Motor neuron (in vitro differentiated cells): Measurements from ENCODE around the gene ARID1B. TPM values are rescaled to one million over a fixed set of nuclear protein-coding genes. Genes with fewer than 3 reads are reported as not detected.

ENCODE experiments used
- ATAC-seq, 8 experiments: fragments of 200-7000 bp; cut with Tn5 transposase; replicated peaks in 6 of 8; 2 replicates each; pipeline ENCODE4 v1.8.0; 2021; ENCODE audit warnings: mild to moderate bottlenecking in 8 of 8, moderate library complexity in 8 of 8
- H3K27ac ChIP-seq, 2 donors: fragments of 250-450 bp; sonication (Bioruptor Pico); 2 replicates each; pipeline ENCODE4 v1.9.0; 2021; ENCODE audit warnings: antibody characterized with exemption in 2 of 2, mild to moderate bottlenecking in 2 of 2, moderate library complexity in 1 of 2
- H3K4me1 ChIP-seq, 2 donors: fragments of 250-450 bp; sonication (Bioruptor Pico); replicated peaks in 1 of 2; 2 replicates each; pipeline ENCODE4 v1.6.1; 2021; ENCODE audit warnings: antibody characterized with exemption in 2 of 2, mild to moderate bottlenecking in 2 of 2, moderate library complexity in 1 of 2
- H3K4me3 ChIP-seq, 5 donors: fragments of 250-450 bp; sonication (Bioruptor Pico); 2 replicates each; pipeline ENCODE4 v1.9.0; 2021; ENCODE audit warnings: antibody characterized with exemption in 5 of 5, mild to moderate bottlenecking in 5 of 5, moderate library complexity in 4 of 5
- WGBS, 10 experiments: fragments of 450-650 bp; shearing (Covaris generic); methylation state at CpG; one replicate each; pipeline ENCODE4 v1.0.0; 2022; 5-methylcytosine and 5-hydroxymethylcytosine counted together
- in situ Hi-C, 9 experiments: fragments of 400-800 bp; cut with MboI; loops; one replicate each; pipeline ENCODE4 v1.15.0; 2021; ENCODE audit warnings: low sequenced_read_pairs in 9 of 9, low pct_unique_long_range_greater_than_20kb in 2 of 9; ENCODE audit not compliant: unreplicated experiment in 9 of 9
- total RNA-seq, 8 experiments: library from RNA; unstranded; fragments of 300-600 nt; gene quantifications; 2 replicates each; pipeline versions ENCODE4 v1.2.3 to v1.2.4, GENCODE V29; 2022

Gene ARID1B
- total RNA-seq, 8 experiments from 2014 or later: 35.8 to 165 (median 54.9) TPM

GRCh38 chr6:156787569-156788492 lies 10.7 kb downstream of the ARID1B start:
- no peak overlapping the region for H3K27ac ChIP-seq
- WGBS, 10 experiments: 68 to 100% (median 84%) methylated on average over 2 to 4 of the region's 5 CpGs; no CpG with 5 or more reads in 1 of the 10 experiments
- ATAC-seq: peak in 1 of 8 experiments; percentile 42
- H3K4me3 ChIP-seq: no peak overlapping the region
- in situ Hi-C loops: loop anchor here in 2 of 9 experiments (25.0 kb wide), 3 partner anchors 149 to 249 kb away; no protein-coding TSS in a partner anchor
- H3K4me1 ChIP-seq: peaks cover 27 to 49% of the 10 kb centered on the region in 2 donors

- in situ Hi-C loops: loop anchor here in 2 of 9 experiments (25.0 kb wide), 3 partner anchors 148 to 248 kb away; no protein-coding TSS in a partner anchor
- H3K4me1 ChIP-seq: peaks cover 20 to 43% of the 10 kb centered on the region in 2 donors
- WGBS, 10 experiments: 35 to 90% (median 61%) methylated on average over 1 to 7 of the region's 7 CpGs
- H3K4me3 ChIP-seq: no peak overlapping the region
- no peak for ATAC-seq
- no peak overlapping the region for H3K27ac ChIP-seq
Measured at GRCh38 chr6:156789081-156789943, 12.1 kb downstream of the ARID1B start.

- no peak for ATAC-seq
- H3K27ac ChIP-seq: no peak overlapping the region
- 70 to 100% (median 92%) methylated on average over 1 to 3 of the region's 3 CpGs; no CpG with 5 or more reads in 1 of the 10 experiments for WGBS, 10 experiments
- H3K4me3 ChIP-seq: no peak overlapping the region
- peaks cover 20 to 51% of the 10 kb centered on the region in 2 donors for H3K4me1 ChIP-seq
- in situ Hi-C loops: loop anchor here in 2 of 9 experiments (25.0 kb wide), 3 partner anchors 146 to 246 kb away; no protein-coding TSS in a partner anchor
Measured at GRCh38 chr6:156790711-156791319, 13.6 kb downstream of the ARID1B start.

GRCh38 chr6:156791320-156791850 lies 14.2 kb downstream of the ARID1B start:
- 0 to 60% (median 9%) methylated on average over 1 to 10 of the region's 10 CpGs for WGBS, 10 experiments
- no peak overlapping the region for H3K27ac ChIP-seq
- H3K4me1 ChIP-seq: peaks cover 20 to 57% of the 10 kb centered on the region in 2 donors
- peak overlapping the region in 1 of 5 donors; percentile 16 for H3K4me3 ChIP-seq
- peak in 7 of 8 experiments; percentile 53 to 78 (median 76) for ATAC-seq
- in situ Hi-C loops: loop anchor here in 2 of 9 experiments (25.0 kb wide), 3 partner anchors 146 to 246 kb away; no protein-coding TSS in a partner anchor

- Histone ChIP-seq H3K4me1 (peaks cover 23 to 59% of the 10 kb centered on the region in 2 donors), H3K4me3 (no peak overlapping the region), H3K27ac (peak overlapping the region in 1 of 2 donors; percentile 17)
- in situ Hi-C loops: loop anchor here in 2 of 9 experiments (25.0 kb wide), 3 partner anchors 144 to 244 kb away; no protein-coding TSS in a partner anchor
- peak in 1 of 8 experiments; percentile 32 for ATAC-seq
- 60 to 100% (median 100%) methylated on average over 1 to 3 of the region's 6 CpGs; no CpG with 5 or more reads in 5 of the 10 experiments for WGBS, 10 experiments
Measured at GRCh38 chr6:156793200-156793599, 16.0 kb downstream of the ARID1B start.

GRCh38 chr6:156794546-156795354 lies 17.6 kb downstream of the ARID1B start:
- 30 to 95% (median 77%) methylated on average over 4 to 11 of the region's 14 CpGs for WGBS, 10 experiments
- Histone ChIP-seq H3K4me1 (peaks cover 16 to 54% of the 10 kb centered on the region in 2 donors), H3K27ac (no peak overlapping the region), H3K4me3 (no peak overlapping the region)
- in situ Hi-C loops: loop anchor here in 2 of 9 experiments (25.0 kb wide), 3 partner anchors 143 to 243 kb away; no protein-coding TSS in a partner anchor
- peak in 4 of 8 experiments; percentile 26 to 48 (median 33) for ATAC-seq

- H3K27ac ChIP-seq: no peak overlapping the region
- in situ Hi-C loops: loop anchor here in 2 of 9 experiments (25.0 kb wide), 3 partner anchors 141 to 241 kb away; no protein-coding TSS in a partner anchor
- no peak overlapping the region for H3K4me3 ChIP-seq
- peak in 5 of 8 experiments; percentile 26 to 58 (median 35) for ATAC-seq
- 41 to 96% (median 55%) methylated on average over 3 to 5 of the region's 9 CpGs; no CpG with 5 or more reads in 3 of the 10 experiments for WGBS, 10 experiments
- H3K4me1 ChIP-seq: peaks cover 12 to 45% of the 10 kb centered on the region in 2 donors
Measured at GRCh38 chr6:156795825-156796224, 18.6 kb downstream of the ARID1B start.

- WGBS, 10 experiments: 80 to 100% (median 90%) methylated on average over 1 to 2 of the region's 3 CpGs; no CpG with 5 or more reads in 6 of the 10 experiments
- Histone ChIP-seq H3K27ac (no peak overlapping the region), H3K4me3 (no peak overlapping the region), H3K4me1 (peaks cover 8 to 42% of the 10 kb centered on the region in 2 donors)
- in situ Hi-C loops: loop anchor here in 2 of 9 experiments (25.0 kb wide), 3 partner anchors 141 to 241 kb away; no protein-coding TSS in a partner anchor
- peak in 1 of 8 experiments; percentile 7 for ATAC-seq
Measured at GRCh38 chr6:156796627-156797026, 19.4 kb downstream of the ARID1B start.

- H3K4me3 ChIP-seq: no peak overlapping the region
- H3K4me1 ChIP-seq: peaks cover 9 to 42% of the 10 kb centered on the region in 2 donors
- ATAC-seq: no peak
- WGBS, 10 experiments: 80 to 100% (median 98%) methylated on average over 1 to 11 of the region's 19 CpGs; no CpG with 5 or more reads in 2 of the 10 experiments
- H3K27ac ChIP-seq: no peak overlapping the region
- in situ Hi-C loops: loop anchor here in 2 of 9 experiments (25.0 kb wide), 3 partner anchors 139 to 239 kb away; no protein-coding TSS in a partner anchor
Measured at GRCh38 chr6:156797901-156798735, 20.9 kb downstream of the ARID1B start.

- Histone ChIP-seq H3K4me1 (peaks cover 6 to 25% of the 10 kb centered on the region in 2 donors), H3K4me3 (no peak overlapping the region), H3K27ac (no peak overlapping the region)
- in situ Hi-C loops: no loop called here
- ATAC-seq: no peak
- WGBS, 10 experiments: 23 to 100% (median 66%) methylated on average over 1 to 6 of the region's 6 CpGs; no CpG with 5 or more reads in 1 of the 10 experiments
Measured at GRCh38 chr6:156801712-156802111, 24.5 kb downstream of the ARID1B start.
